ENCODE measurements around the gene MIX23.

GRCh38 chr3:122355612-122356011, 27.4 kb downstream of the MIX23 start:
- TF ChIP-seq POLR2A (IDR thresholded peaks at IDR 0.05) (no peak), CTCF (IDR thresholded peaks at IDR 0.05) (no peak)
